Measurements from ENCODE around the gene PLPP7. TPM values are rescaled to one million over a fixed set of nuclear protein-coding genes. Genes with fewer than 3 reads are reported as not detected.
A peak's percentile ranks its signal among the peaks of the same experiment; 100 is the strongest.

PLPP7 gene
- total and polyA plus RNA-seq, 3 donors from 2014 or later, result 8.6 to 29.9 (median 23.9) TPM

DNA sequence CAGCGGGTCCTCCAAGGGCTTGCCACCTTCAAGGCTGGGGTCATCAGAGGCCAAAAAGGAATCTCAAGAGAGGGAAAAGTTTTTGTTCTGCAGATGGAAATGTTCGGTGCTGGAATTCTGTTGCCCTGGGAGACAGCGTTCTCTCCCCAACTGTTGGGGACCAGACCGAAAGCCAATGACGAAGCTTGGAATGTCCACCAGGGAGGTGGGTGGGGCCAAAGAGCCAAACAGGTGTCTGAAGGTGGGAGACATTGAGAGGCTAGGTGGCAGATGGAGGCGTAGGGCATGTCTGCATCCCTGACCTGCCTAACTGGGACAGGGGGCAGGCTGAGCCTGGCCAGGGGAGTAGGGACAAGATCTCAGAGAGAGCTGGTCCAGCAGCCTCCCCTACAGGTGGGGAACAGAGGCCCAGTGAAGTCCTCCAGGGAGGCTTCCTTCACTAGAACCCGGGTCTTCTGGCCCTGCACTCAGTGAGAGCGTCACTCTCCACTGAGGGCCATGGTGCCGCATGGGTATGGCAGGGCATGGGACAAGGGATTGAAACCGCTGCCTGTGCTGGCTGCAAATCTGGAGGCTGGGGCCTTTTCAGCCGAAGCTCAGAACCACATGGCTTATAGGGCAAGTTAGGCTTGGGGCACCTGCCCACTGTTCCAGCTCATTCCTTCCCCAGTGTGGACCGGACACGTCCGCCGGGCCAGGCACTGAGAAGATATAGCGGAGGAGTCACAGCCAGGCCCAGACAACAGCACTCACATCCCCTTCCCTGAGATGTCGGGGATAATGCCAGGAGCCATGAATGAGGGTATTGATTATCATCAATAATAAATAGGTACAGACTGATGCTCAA, 8.2 kb upstream of the PLPP7 start:
- no peaks in the 10 kb centered on the region for H3K27me3 ChIP-seq
- H3K4me1 ChIP-seq, result peaks cover 9% of the 10 kb centered on the region
- H3K36me3 ChIP-seq (ENCODE audit: low read depth, missing control alignments), result no peaks in the 10 kb centered on the region
- no peak overlapping the region for H3K4me3 ChIP-seq
- intact Hi-C loops (cut with DNase I; ENCODE audit: low total_unique reads), result no loop called here
- TF ChIP-seq CTCF (IDR thresholded peaks at IDR 0.05) (no peak), POLR2A (IDR thresholded peaks at IDR 0.05) (no peak)
- no peaks in the 10 kb centered on the region for H3K9me3 ChIP-seq
- H3K27ac ChIP-seq, result no peak overlapping the region
- DNase-seq, result no peak
- WGBS, 2 donors, result 85 to 88% methylated on average over 13 to 17 of the region's 17 CpGs

- peaks cover 9% of the 10 kb centered on the region for H3K4me1 ChIP-seq
- no peak for DNase-seq
- 65 to 75% methylated on average over 4 of the region's 4 CpGs for WGBS, 2 donors
- H3K36me3 ChIP-seq (ENCODE audit: low read depth, missing control alignments), result no peaks in the 10 kb centered on the region
- H3K27ac ChIP-seq, result no peak overlapping the region
- no peaks in the 10 kb centered on the region for H3K27me3 ChIP-seq
- intact Hi-C loops (cut with DNase I; ENCODE audit: low total_unique reads), result no loop called here
- H3K9me3 ChIP-seq, result no peaks in the 10 kb centered on the region
- peak overlapping the region in 1 of 2 donors; percentile 47 for H3K4me3 ChIP-seq
- TF ChIP-seq POLR2A (IDR thresholded peaks at IDR 0.05) (no peak), CTCF (IDR thresholded peaks at IDR 0.05) (no peak)
Observed at GRCh38 chr9:131282175-131282574, 7.3 kb upstream of the PLPP7 start.

- intact Hi-C loops (cut with DNase I; ENCODE audit: low total_unique reads), result no loop called here
- Histone ChIP-seq H3K4me1 (peaks cover 9% of the 10 kb centered on the region), H3K4me3 (peak overlapping the region; percentile 39 to 47), H3K9me3 (no peaks in the 10 kb centered on the region), H3K36me3 (ENCODE audit: low read depth, missing control alignments) (no peaks in the 10 kb centered on the region), H3K27me3 (no peaks in the 10 kb centered on the region), H3K27ac (no peak overlapping the region)
- 2 to 4% methylated on average over 3 to 45 of the region's 61 CpGs for WGBS, 2 donors
- no peak for TF ChIP-seq CTCF (IDR thresholded peaks at IDR 0.05)
- TF ChIP-seq POLR2A (IDR thresholded peaks at IDR 0.05), result no peak
- no peak for DNase-seq
Observed at GRCh38 chr9:131282688-131283422, 6.7 kb upstream of the PLPP7 start.

GRCh38 chr9:131284856-131285255, 4.7 kb upstream of the PLPP7 start:
- DNase-seq, result no peak
- TF ChIP-seq CTCF (IDR thresholded peaks at IDR 0.05), result no peak
- TF ChIP-seq POLR2A (IDR thresholded peaks at IDR 0.05), result no peak
- Histone ChIP-seq H3K27me3 (no peaks in the 10 kb centered on the region), H3K9me3 (no peaks in the 10 kb centered on the region), H3K4me3 (no peak overlapping the region), H3K36me3 (ENCODE audit: low read depth, missing control alignments) (no peaks in the 10 kb centered on the region), H3K27ac (no peak overlapping the region), H3K4me1 (peaks cover 9% of the 10 kb centered on the region)
- 94 to 96% methylated on average over 6 of the region's 6 CpGs for WGBS, 2 donors
- intact Hi-C loops (cut with DNase I; ENCODE audit: low total_unique reads), result no loop called here
